HCT116 (cell line): ENCODE data around the gene CACNA1A. TPM values are rescaled to one million over a fixed set of nuclear protein-coding genes. Genes with fewer than 3 reads are reported as not detected.

Experiments
- ATAC-seq: fragments of 200-7000 bp; cut with Tn5 transposase; 2 replicates; pipeline ENCODE4 v1.9.1; 2020; ENCODE audit warnings: mild to moderate bottlenecking, moderate library complexity
- BruUV-seq: library from RNA; stranded (reverse); fragments of 400-500 nt; replicated peaks from 2 replicates; lab custom pipeline; 2021; lab: Mats Ljungman, UMichigan
- CTCF ChIA-PET: fragments of 300-600 bp; sonication (Branson Sonifier 250); formaldehyde crosslinking; loops from one replicate; lab custom pipeline; 2021; ENCODE audit warnings: antibody characterized with exemption; lab: Charles Lee
- POLR2A ChIA-PET: fragments of 300-600, 350-600 bp; sonication (Branson Sonifier 250); formaldehyde crosslinking; loops from one replicate; lab custom pipeline; 2021; ENCODE audit warnings: antibody characterized with exemption; lab: Charles Lee
- RAD21 ChIA-PET, 2 experiments: fragments of 300-600 bp; sonication (Branson Sonifier 250); formaldehyde crosslinking; loops; one replicate each; lab custom pipeline; 2023; ENCODE audit warnings: low total read pairs in 2 of 2; ENCODE audit not compliant: uncharacterized antibody in 2 of 2, unreplicated experiment in 2 of 2, low non-redundant PET in 1 of 2; lab: Charles Lee
- DNase-seq: peaks from one replicate; pipeline ENCODE4 v3.0.0-alpha.2; 2010; ENCODE audit warnings: low read depth, low spot score
- H2AFZ ChIP-seq: fragments of 200-600 bp; shearing (Covaris generic), sonication (generic); 2 replicates; pipeline ENCODE4 v1.6.1; 2017; ENCODE audit warnings: low read depth, mixed run types, mixed read lengths, antibody characterized with exemption, low read length; ENCODE audit not compliant: poor library complexity, severe bottlenecking
- H3K27ac ChIP-seq: 2 replicates; pipeline ENCODE4 v1.5.1; 2012; ENCODE audit warnings: low read depth, low read length
- H3K27me3 ChIP-seq: fragments of 200-600 bp; sonication (generic); 2 replicates; pipeline ENCODE4 v1.6.1; 2016; ENCODE audit warnings: mixed run types, low read length, mixed read lengths; ENCODE audit not compliant: insufficient read depth
- H3K36me3 ChIP-seq, 2 experiments: fragments of 200-500 bp in 1 of 2; fragments of 200-600 bp in 1 of 2; sonication (Bioruptor generic) in 1 of 2; sonication (generic) in 1 of 2; 2 replicates each; pipeline versions ENCODE4 v1.5.1 to v1.6.1; 2014 to 2016; ENCODE audit warnings: low read length in 2 of 2, inconsistent platforms in 1 of 2, mixed read lengths in 1 of 2, mixed run types in 1 of 2; ENCODE audit not compliant: insufficient read depth in 2 of 2, control insufficient read depth in 1 of 2
- H3K4me1 ChIP-seq, 2 experiments: fragments of 200-600 bp in 1 of 2; sonication (generic) in 1 of 2; 2 replicates each; pipeline versions ENCODE4 v1.5.1 to v1.6.1; 2012 to 2017; ENCODE audit warnings: low read length in 2 of 2, inconsistent platforms in 1 of 2, mild to moderate bottlenecking in 1 of 2, mixed read lengths in 1 of 2, mixed run types in 1 of 2, moderate library complexity in 1 of 2; ENCODE audit not compliant: insufficient read depth in 2 of 2, control insufficient read depth in 1 of 2
- H3K4me2 ChIP-seq: fragments of 200-600 bp; sonication (generic); 2 replicates; pipeline ENCODE4 v1.6.1; 2017; ENCODE audit warnings: mixed run types, low read length, mixed read lengths
- H3K4me3 ChIP-seq, 2 experiments: fragments of 200-600 bp in 1 of 2; sonication (generic) in 1 of 2; replicated peaks in 1 of 2; 2 replicates each; pipeline ENCODE4 v1.5.1; 2011 to 2016; ENCODE audit warnings: low read length in 2 of 2, control low read depth in 1 of 2, low read depth in 1 of 2, mild to moderate bottlenecking in 1 of 2, mixed read lengths in 1 of 2, mixed run types in 1 of 2
- H3K79me2 ChIP-seq: fragments of 200-600 bp; sonication (generic); 2 replicates; pipeline ENCODE4 v1.6.1; 2017; ENCODE audit warnings: mild to moderate bottlenecking, mixed run types, low read length, moderate library complexity, mixed read lengths; ENCODE audit not compliant: insufficient read depth
- H3K9ac ChIP-seq: fragments of 200-600 bp; sonication (generic); 2 replicates; pipeline ENCODE4 v1.6.1; 2016; ENCODE audit warnings: low read length, mixed read lengths
- H3K9me2 ChIP-seq: fragments of 200-600 bp; sonication (generic), shearing (Covaris generic); 2 replicates; pipeline ENCODE4 v1.6.1; 2017; ENCODE audit warnings: mixed run types, mild to moderate bottlenecking, moderate library complexity; ENCODE audit not compliant: insufficient read depth
- H3K9me3 ChIP-seq, 2 experiments: fragments of 200-500 bp in 1 of 2; fragments of 200-600 bp in 1 of 2; sonication (Bioruptor generic) in 1 of 2; sonication (generic) in 1 of 2; 2 replicates each; pipeline ENCODE4 v1.6.1; 2014 to 2017; ENCODE audit warnings: low read length in 2 of 2, mixed read lengths in 2 of 2, inconsistent platforms in 1 of 2, low read depth in 1 of 2, mild to moderate bottlenecking in 1 of 2, mixed run types in 1 of 2, moderate library complexity in 1 of 2; ENCODE audit not compliant: control insufficient read depth in 1 of 2, insufficient read depth in 1 of 2
- H4K20me1 ChIP-seq: fragments of 200-600 bp; sonication (generic), shearing (Covaris generic); 2 replicates; pipeline ENCODE4 v1.6.1; 2017; ENCODE audit warnings: mixed run types, mild to moderate bottlenecking, moderate library complexity; ENCODE audit not compliant: insufficient read depth
- CEBPB ChIP-seq: IDR thresholded peaks from 2 replicates; pipeline ENCODE4 v1.6.1; 2012; ENCODE audit warnings: low read depth
- EGR1 ChIP-seq: IDR thresholded peaks from 2 replicates; pipeline ENCODE4 v1.6.1; 2012; ENCODE audit warnings: low read depth
- EZH2 ChIP-seq: fragments of 200-600 bp; sonication (generic); IDR thresholded peaks from 2 replicates; pipeline ENCODE4 v1.6.1; 2017; ENCODE audit warnings: antibody characterized with exemption, mixed run types
- FOSL1 ChIP-seq: IDR thresholded peaks from 2 replicates; pipeline ENCODE4 v1.6.1; 2012; ENCODE audit warnings: low read depth
- MAX ChIP-seq: IDR thresholded peaks from 2 replicates; pipeline ENCODE4 v1.6.1; 2012
- POLR2AphosphoS5 ChIP-seq: IDR thresholded peaks from 2 replicates; pipeline ENCODE4 v1.6.1; 2011; ENCODE audit warnings: mild to moderate bottlenecking, low read depth, low read length, moderate library complexity
- SIN3A ChIP-seq: IDR thresholded peaks from 2 replicates; pipeline ENCODE4 v1.6.1; 2012; ENCODE audit warnings: low read depth
- SP1 ChIP-seq: IDR thresholded peaks from 2 replicates; pipeline ENCODE4 v1.6.1; 2012; ENCODE audit warnings: low read depth
- TCF7L2 ChIP-seq: IDR thresholded peaks from 2 replicates; pipeline ENCODE4 v1.7.0; 2011; ENCODE audit warnings: borderline replicate concordance, inconsistent platforms; ENCODE audit not compliant: insufficient read depth, insufficient read length; ENCODE audit errors: extremely low read depth
- ZNF274 ChIP-seq: fragments of 200-500 bp; sonication (Bioruptor generic); IDR thresholded peaks from 2 replicates; pipeline ENCODE4 v1.6.1; 2014; ENCODE audit warnings: mild to moderate bottlenecking, low read depth, low read length, inconsistent platforms
- intact Hi-C: fragments of 100-400 bp; cut with micrococcal nuclease; formaldehyde crosslinking; loops from 2 replicates; pipeline ENCODE4 v1.10.0; 2022
- total RNA-seq: library from RNA; stranded (reverse); gene quantifications from one replicate; pipeline ENCODE4 v1.2.1, GENCODE V29; 2021; ENCODE audit not compliant: unreplicated experiment

CACNA1A gene
- total RNA-seq, 1 experiment from 2014 or later: 7.5 TPM

- TF ChIP-seq ZNF274 (no peak), EZH2 (no peak), SP1 (peak; percentile 78), EGR1 (no peak), FOSL1 (peak; percentile 99), CEBPB (no peak; the same call in none of the 2 replicates), TCF7L2 (no peak)
Measured at GRCh38 chr19:13398780-13399726, 107.2 kb downstream of the CACNA1A start (continued).

GRCh38 chr19:13398182-13398581 lies 108.1 kb downstream of the CACNA1A start:
- no peak for ATAC-seq
- TF ChIP-seq MAX (no peak), SIN3A (0 out of 2 replicates have a peak, but pooled peaks have one; percentile 9), ZNF274 (no peak), POLR2AphosphoS5 (no peak)
- no peak for DNase-seq
- Histone ChIP-seq H3K9me2 (no peaks in the 10 kb centered on the region), H3K4me1 (peaks cover 24 to 60% of the 10 kb centered on the region in 2 experiments), H3K36me3 (no peaks in the 10 kb centered on the region), H3K4me2 (peak overlapping the region; percentile 75), H4K20me1 (no peaks in the 10 kb centered on the region), H3K27ac (peak overlapping the region; percentile 91), H3K9me3 (peaks cover 0 to 4% of the 10 kb centered on the region in 2 experiments; a peak in 1 of 4 replicates), H3K4me3 (peak overlapping the region in 1 of 2 experiments; percentile 48; a peak in 1 of 4 replicates), H3K27me3 (no peaks in the 10 kb centered on the region), H3K79me2 (no peaks in the 10 kb centered on the region), H2AFZ (peak overlapping the region; percentile 24), H3K9ac (peak overlapping the region; percentile 53; the same call in 1 of the 2 replicates)
- no TSS peak for BruUV-seq
- ChIA-PET CTCF (interaction anchor here (0.9 kb wide), 1 partner anchor 120 kb away, joined by 3 read pairs; no protein-coding TSS in a partner anchor), RAD21 (interaction anchor here in 1 of 2 experiments (1.0 kb wide), 1 partner anchor 27 kb away, joined by 3 read pairs; no protein-coding TSS in a partner anchor), POLR2A (interaction anchor here (0.7 to 1.3 kb wide), 2 partner anchors 23 to 27 kb away, joined by 3 read pairs; no protein-coding TSS in a partner anchor)
- intact Hi-C loops: no loop called here
